T-helper 17 cell (primary cell): Measurements from ENCODE around the gene MEP1A. TPM values are rescaled to one million over a fixed set of nuclear protein-coding genes. Genes with fewer than 3 reads are reported as not detected.

Experiments
- ATAC-seq: fragments of 150-1000 bp; cut with Tn5 transposase; 2 replicates; pipeline ENCODE4 v1.10.0; 2021; ENCODE audit warnings: mild to moderate bottlenecking, moderate library complexity
- DNase-seq, 3 donors: peaks; one replicate each; pipeline versions ENCODE4 v3.0.0 to v3.0.0-alpha.2; 2020 to 2021
- H3K9me3 ChIP-seq: one replicate; pipeline ENCODE4 v1.7.0; 2013; ENCODE audit warnings: low read length, mild to moderate bottlenecking; ENCODE audit not compliant: control insufficient read depth, poor library complexity, severe bottlenecking
- H3K27ac Mint-ChIP-seq: one replicate; pipeline ENCODE4 v1.8.0; 2022; ENCODE audit warnings: mild to moderate bottlenecking, moderate library complexity, mixed read lengths
- H3K27me3 Mint-ChIP-seq: one replicate; pipeline ENCODE4 v1.8.0; 2022; ENCODE audit warnings: mixed read lengths
- H3K36me3 Mint-ChIP-seq: one replicate; pipeline ENCODE4 v1.8.0; 2022; ENCODE audit warnings: low read depth, mixed read lengths
- H3K4me1 Mint-ChIP-seq: one replicate; pipeline ENCODE4 v1.8.0; 2022; ENCODE audit warnings: mild to moderate bottlenecking, mixed read lengths
- H3K4me3 Mint-ChIP-seq: one replicate; pipeline ENCODE4 v1.8.0; 2022; ENCODE audit warnings: mild to moderate bottlenecking, moderate library complexity, mixed read lengths
- total RNA-seq, 4 donors: library from RNA in 2 of 4; stranded (reverse) in 2 of 4; gene quantifications; one replicate each; pipeline ENCODE4 v1.2.3 and lab custom pipeline; 2022 to 2026

The MEP1A gene
- total RNA-seq, 2 donors from 2014 or later, result not detected

DNA sequence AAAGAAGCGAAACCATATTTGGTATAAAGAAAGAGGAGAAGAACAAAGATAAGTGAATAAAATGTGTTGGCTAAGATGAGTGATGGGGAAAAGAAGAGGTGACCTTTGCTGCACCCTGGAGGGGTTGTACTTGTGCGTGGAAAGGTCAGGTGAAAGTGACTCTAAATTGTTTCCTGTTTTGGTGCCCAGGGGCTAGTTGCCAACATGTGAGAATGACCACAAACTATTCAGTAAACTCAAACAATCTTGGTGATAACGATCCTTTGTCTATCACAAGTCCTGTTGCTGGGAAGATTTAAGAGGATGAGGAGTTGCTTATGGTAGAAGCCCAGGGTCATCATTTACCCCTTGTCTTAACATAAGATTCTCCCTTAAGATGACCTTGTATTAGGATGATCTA is 70.6 kb downstream of the MEP1A start:
- Mint-ChIP-seq H3K36me3 (no peaks in the 10 kb centered on the region), H3K27ac (no peak overlapping the region), H3K4me3 (no peak overlapping the region), H3K4me1 (no peaks in the 10 kb centered on the region), H3K27me3 (peaks cover 26% of the 10 kb centered on the region)
- no peak for DNase-seq
- no peak for ATAC-seq
- no peaks in the 10 kb centered on the region for H3K9me3 ChIP-seq

DNA sequence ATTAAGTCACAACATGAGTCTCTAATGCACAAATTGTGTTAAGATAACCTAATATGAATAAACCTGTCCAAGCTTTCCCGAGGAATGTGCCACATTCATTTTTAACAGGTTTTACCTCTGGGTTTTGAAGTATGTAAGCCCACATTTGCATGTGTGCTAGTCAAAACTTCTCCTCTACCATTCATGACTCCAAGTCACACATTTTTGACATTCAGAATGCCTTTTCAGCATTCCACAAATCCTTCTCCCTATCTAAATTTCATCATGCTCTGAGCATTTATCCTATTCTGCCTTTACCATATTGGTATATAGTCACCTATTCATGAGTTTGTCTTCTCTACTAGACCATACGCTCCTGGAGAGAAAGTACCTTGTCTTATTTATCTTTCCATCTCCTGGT is 72.0 kb downstream of the MEP1A start:
- no peak for DNase-seq
- H3K9me3 ChIP-seq, result no peaks in the 10 kb centered on the region
- peaks cover 26% of the 10 kb centered on the region for H3K27me3 Mint-ChIP-seq
- no peak overlapping the region for H3K4me3 Mint-ChIP-seq
- ATAC-seq, result no peak
- no peak overlapping the region for H3K27ac Mint-ChIP-seq
- H3K36me3 Mint-ChIP-seq, result no peaks in the 10 kb centered on the region
- H3K4me1 Mint-ChIP-seq, result no peaks in the 10 kb centered on the region

GRCh38 chr6:46867411-46867810 is 74.2 kb downstream of the MEP1A start:
- peaks cover 19% of the 10 kb centered on the region for H3K27me3 Mint-ChIP-seq
- no peak overlapping the region for H3K27ac Mint-ChIP-seq
- no peak for DNase-seq
- H3K36me3 Mint-ChIP-seq, result no peaks in the 10 kb centered on the region
- ATAC-seq, result no peak
- no peaks in the 10 kb centered on the region for H3K4me1 Mint-ChIP-seq
- no peaks in the 10 kb centered on the region for H3K9me3 ChIP-seq
- H3K4me3 Mint-ChIP-seq, result no peak overlapping the region

GRCh38 chr6:46876126-46876525 is 82.9 kb downstream of the MEP1A start:
- Mint-ChIP-seq H3K27ac (no peak overlapping the region), H3K4me1 (no peaks in the 10 kb centered on the region), H3K36me3 (no peaks in the 10 kb centered on the region), H3K4me3 (no peak overlapping the region), H3K27me3 (peaks cover 5% of the 10 kb centered on the region)
- H3K9me3 ChIP-seq, result no peaks in the 10 kb centered on the region
- DNase-seq (no peak), ATAC-seq (no peak)

DNA sequence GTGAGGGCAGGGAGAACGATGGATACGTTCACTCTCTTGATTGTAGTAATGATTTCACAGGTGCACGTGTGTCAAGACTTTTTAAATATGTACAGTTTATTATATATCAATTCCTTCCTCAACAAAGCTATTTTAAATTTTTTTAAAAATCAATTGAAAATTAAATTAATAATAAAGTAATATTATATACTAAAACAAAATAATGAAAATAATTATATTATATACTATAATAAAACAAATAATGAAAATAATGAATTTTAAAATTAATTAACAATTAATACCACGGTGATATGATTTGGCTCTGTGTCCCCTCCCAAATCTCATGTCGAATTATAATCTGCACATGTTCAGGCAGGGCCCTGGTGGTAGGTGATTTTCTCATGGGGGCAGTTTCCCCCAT is 85.8 kb downstream of the MEP1A start:
- no peak overlapping the region for H3K4me3 Mint-ChIP-seq
- peaks cover 19% of the 10 kb centered on the region for H3K27me3 Mint-ChIP-seq
- H3K9me3 ChIP-seq, result no peaks in the 10 kb centered on the region
- no peak overlapping the region for H3K27ac Mint-ChIP-seq
- DNase-seq (no peak), ATAC-seq (no peak)
- H3K36me3 Mint-ChIP-seq, result no peaks in the 10 kb centered on the region
- no peaks in the 10 kb centered on the region for H3K4me1 Mint-ChIP-seq

DNA sequence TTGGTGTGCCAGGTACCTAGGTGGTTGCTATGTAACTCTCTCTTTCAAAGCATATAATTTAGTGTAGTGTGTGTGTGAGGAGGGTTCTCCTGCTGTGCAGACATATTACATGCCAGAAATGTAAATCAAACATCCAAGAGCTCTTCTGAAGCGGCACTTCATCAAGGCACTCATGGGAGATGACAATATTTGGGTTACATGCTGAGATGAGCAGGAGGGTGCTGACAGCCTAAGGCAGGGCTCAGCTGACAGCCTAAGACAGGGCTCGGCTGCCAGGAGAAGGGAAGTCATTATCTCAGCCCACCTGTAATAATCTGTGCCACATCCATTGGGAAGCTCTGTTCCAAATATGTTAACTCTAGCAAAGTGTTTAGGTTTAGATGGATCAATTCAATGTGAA is 89.5 kb downstream of the MEP1A start:
- no peaks in the 10 kb centered on the region for H3K4me1 Mint-ChIP-seq
- peaks cover 15% of the 10 kb centered on the region for H3K27me3 Mint-ChIP-seq
- H3K9me3 ChIP-seq, result no peaks in the 10 kb centered on the region
- no peaks in the 10 kb centered on the region for H3K36me3 Mint-ChIP-seq
- H3K4me3 Mint-ChIP-seq, result no peak overlapping the region
- no peak for ATAC-seq
- no peak overlapping the region for H3K27ac Mint-ChIP-seq
- DNase-seq, result no peak

- peaks cover 11% of the 10 kb centered on the region for H3K27me3 Mint-ChIP-seq
- DNase-seq, result no peak
- no peak overlapping the region for H3K27ac Mint-ChIP-seq
- no peak for ATAC-seq
- no peaks in the 10 kb centered on the region for H3K9me3 ChIP-seq
- no peak overlapping the region for H3K4me3 Mint-ChIP-seq
- H3K4me1 Mint-ChIP-seq, result no peaks in the 10 kb centered on the region
- no peaks in the 10 kb centered on the region for H3K36me3 Mint-ChIP-seq
Observed at GRCh38 chr6:46888031-46888430, 94.8 kb downstream of the MEP1A start.

DNA sequence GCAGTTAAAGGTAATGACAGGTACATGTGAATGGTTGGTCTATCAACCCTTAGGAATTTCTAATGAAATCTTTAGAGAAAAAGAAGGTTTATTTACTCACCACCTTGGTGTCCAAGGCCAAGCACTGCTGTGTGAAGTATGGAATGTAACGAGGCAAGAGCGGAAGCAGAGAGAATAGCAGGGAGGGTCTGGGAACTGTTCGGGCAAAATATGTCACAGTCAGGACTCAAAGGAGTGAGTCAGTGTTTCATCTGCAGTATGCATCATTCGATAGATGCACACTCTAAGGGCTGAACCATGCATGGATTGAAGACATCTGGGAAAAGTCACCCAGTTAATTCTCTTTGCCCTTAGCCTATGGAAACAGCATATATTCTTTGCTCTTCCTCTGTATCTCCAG is 95.4 kb downstream of the MEP1A start:
- H3K9me3 ChIP-seq, result no peaks in the 10 kb centered on the region
- no peaks in the 10 kb centered on the region for H3K4me1 Mint-ChIP-seq
- DNase-seq, result no peak
- no peaks in the 10 kb centered on the region for H3K36me3 Mint-ChIP-seq
- peaks cover 11% of the 10 kb centered on the region for H3K27me3 Mint-ChIP-seq
- H3K27ac Mint-ChIP-seq, result no peak overlapping the region
- H3K4me3 Mint-ChIP-seq, result no peak overlapping the region
- no peak for ATAC-seq

Other genes starting within 250 kb of the MEP1A start
- not detected for gene CYP39A1, start 140.6 kb upstream of the MEP1A start, total RNA-seq
- 1 to 10 TPM in 1 of 2 donors, not detected in 1; 1.6 TPM for gene SLC25A27, start 140.4 kb upstream of the MEP1A start, total RNA-seq
- gene TDRD6, start 105.5 kb upstream of the MEP1A start, total RNA-seq, result not detected
- under 1 TPM in 1 of 2 donors, not detected in 1; 0.20 TPM for gene PLA2G7, start 58.0 kb upstream of the MEP1A start, total RNA-seq
- gene ANKRD66, start 46.5 kb upstream of the MEP1A start, total RNA-seq, result not detected
- not detected for gene ADGRF5, start 128.5 kb downstream of the MEP1A start, total RNA-seq
- gene ADGRF1, start 248.9 kb downstream of the MEP1A start, total RNA-seq, result not detected